Measurements from ENCODE around the gene ABLIM2.

The ABLIM2 gene

DNA sequence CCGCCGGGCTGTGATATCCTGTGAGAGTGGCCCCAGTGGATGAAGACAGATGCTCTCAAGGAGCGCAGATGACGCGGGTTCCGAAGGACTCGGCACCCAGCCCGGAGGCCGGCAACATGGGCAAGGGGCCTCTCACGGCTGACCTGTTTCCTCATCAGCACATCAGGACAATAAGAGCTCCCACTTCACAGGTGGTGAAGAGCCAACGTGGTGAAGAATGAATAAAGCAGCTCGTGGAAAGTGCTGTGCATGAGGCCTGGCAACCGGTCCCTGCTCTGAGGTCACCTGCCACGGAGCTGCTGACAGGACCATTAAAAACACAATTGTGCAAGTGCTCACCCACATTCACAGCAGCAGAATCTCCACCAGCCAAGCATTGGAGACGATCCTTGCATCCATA, 22.9 kb downstream of the ABLIM2 start:
- no peak for DNase-seq

DNA sequence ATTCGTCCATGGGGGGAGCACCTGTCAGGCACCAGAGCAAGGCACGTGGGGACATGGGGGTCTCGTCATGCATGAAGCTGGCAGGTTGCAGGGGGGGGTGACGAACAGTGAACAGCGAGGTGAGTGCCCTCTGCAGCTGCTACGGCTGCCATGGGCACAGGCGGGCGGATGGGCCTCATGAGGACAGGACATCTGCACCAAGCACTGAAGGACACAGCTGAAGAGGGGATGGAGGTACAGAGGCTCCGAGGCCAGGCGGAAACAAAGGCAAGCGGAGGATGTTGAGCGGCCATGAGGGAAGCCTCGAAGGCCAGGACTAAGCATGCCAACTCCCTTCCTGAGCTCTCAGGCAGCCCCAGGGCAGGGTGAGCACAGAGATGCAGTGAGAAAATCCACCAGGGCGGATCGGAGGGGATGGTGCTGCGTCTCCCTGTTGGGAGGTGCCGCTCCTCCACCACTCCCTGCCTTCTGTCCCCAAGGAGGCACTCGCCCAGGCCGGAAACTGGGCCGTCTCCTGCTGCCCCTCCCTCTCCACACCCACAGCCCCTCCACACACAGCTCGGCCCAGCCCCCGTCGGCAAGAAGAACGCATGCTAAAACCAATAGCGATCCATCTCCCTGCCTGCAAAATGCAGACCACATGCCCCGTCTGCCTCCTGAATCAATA, 24.6 kb downstream of the ABLIM2 start:
- no peak for DNase-seq

DNA sequence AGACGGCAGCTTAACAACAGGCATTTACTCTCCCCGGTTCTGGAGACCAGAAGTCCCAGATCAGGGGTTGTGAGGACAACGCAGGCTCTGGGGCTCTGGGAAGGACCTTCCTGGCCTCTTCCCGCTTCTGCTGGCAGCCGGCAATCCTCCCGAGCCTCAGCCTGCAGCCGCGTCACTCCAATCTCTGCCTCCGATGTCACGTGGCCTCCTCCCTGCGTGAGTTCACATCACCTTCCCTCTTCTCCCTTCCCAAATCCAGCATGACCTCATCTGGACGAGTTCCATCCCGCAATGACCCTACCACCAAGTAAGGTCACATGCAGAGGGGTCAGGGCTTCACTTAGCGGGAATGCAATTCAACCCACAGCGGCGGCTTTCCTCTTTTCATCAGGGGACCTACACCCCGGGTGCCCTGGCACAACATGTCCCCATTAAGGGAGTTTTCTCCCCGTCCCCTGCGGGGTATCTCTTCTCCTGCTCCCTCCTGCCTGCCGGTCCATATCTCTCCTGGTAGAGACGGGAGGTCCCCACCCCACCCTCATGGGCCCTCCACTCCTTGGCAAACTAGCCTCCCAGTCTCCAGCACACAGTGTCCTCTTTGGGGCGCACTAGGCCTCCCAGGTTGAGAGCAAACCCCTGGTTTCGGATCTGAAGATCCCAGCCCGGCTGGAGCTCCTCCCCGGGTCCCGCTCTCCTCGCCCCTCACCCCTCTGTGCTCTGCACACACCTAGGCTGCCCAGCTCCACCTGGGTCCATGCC, 25.5 kb downstream of the ABLIM2 start:
- no peak for DNase-seq

DNA sequence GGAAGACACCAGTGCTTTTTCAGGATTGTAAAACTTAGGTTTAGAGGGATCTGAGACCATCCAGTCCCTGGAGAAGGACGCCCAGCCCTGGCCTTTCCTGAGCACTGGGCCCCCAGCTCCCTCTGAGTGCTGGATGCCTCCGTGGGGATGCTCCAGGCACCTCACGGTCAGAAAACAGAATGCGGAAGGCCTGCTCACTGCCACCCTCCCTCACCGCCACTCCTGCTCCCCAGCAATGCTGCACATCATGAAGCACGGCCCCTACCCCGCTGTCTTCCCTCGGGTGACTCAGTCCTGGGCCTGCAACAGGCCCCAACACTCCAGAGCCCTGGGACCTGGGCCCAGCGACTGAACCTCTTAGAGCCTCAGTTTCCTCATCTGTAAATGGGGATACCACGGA, 26.2 kb downstream of the ABLIM2 start:
- DNase-seq, result no peak

DNA sequence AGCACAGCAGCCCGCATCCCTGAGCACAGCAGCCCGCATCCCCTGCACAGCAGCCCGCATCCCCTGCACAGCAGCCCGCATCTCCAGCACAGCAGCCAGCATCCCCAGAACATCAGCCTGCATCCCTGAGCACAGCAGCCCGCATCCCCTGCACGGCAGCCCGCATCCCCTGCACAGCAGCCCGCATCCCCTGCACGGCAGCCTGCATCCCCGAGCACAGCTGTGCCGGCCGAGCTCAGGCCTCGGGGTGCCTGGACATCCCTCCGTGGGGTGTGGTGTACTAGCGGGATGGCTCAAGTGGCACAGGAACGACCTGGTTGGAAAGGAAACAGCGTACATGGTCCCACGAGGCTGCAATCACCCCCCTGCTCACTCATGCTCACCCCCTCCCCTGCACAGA, 26.8 kb downstream of the ABLIM2 start:
- DNase-seq, result no peak

DNA sequence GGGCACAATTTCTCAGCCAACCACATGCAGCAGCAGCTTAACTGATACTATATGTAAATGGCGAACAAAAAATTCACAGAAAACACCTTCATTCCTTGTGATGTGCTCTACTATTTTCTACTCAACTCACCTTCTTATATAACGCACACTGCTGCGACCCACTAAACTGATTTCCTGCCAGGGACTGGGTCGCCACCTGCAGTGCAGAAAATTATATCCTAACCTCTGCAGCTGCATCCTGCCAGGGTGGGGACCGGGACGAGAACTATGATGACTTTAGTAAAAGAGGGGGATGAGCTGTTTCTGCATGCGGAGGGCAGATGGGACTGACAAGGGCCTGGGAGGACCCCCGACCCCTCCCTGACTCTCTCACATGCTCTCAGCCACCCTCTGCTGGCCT, 27.4 kb downstream of the ABLIM2 start:
- DNase-seq, result no peak

DNA sequence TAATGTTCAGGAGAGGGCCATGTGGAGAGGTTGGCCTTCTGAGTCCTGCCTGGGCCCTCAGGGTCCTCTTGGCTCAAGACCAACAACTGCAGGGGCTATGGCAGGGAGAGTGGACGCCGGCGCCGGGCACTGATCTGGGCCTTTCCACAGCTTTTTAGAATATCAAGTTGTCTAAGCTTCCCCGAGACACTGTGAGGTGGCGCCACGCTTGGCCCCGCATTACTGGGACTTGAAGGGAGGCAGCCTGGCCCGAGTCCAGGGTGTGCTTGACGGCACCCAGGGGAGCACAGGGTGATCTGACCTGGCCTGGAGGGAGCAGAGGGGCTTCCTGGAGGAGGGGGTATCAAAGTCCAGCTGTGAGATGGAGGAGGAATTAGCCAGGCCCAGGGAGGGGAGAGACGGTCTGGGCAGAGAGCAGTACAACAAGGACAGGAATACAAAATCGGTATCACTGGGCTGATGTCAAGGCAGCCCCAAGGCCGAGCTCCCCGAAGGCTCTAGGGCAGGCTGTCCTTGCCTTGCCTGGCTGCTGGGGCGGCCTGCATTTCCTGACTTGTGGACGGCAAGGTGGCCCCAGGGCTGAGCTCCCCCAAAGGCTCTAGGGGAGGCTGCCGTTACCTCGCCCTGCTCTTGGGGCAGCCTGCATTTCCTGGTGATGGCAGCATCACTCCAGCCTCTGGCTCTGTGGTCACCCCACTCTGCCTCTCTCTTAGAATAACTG, 28.1 kb downstream of the ABLIM2 start:
- DNase-seq, result no peak

DNA sequence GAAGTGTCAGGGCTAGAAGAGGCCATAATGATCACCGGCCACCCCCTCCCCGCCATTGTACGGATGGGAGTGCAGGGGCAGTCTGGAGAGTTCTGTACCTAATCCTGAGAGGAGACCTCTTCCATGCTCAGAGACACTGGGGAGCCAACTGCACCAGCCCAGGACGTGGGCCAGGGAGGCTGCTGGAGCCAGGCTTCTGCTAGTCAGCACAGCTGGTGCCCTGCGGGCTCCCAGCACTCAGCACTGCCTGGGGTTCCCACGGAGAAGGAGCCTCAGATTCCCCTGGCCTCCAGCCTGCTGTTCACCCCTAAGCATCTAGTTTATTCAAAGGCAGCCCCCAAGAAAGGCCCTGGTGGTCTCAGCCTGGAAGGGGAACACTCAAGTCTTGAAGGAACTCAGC, 28.8 kb downstream of the ABLIM2 start:
- no peak for DNase-seq

DNA sequence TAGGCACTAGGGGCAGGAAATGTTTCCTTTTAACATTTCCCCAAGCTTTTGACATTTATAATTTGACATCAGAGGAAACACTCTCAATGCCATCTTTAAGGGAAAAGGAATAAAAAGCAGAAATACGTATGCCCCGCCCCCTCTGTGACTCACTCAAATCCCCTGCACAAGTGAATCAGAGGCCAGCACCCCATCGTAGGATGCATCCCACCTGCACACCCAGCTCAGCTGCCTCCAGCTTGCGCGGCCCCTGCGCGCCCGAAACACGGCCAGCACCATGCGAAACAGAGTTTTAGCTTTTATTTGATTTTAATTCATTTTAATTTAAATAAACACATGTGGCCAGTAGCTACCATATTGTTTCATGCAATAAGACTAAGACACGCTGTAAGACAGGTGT, 29.5 kb downstream of the ABLIM2 start:
- DNase-seq, result no peak

DNA sequence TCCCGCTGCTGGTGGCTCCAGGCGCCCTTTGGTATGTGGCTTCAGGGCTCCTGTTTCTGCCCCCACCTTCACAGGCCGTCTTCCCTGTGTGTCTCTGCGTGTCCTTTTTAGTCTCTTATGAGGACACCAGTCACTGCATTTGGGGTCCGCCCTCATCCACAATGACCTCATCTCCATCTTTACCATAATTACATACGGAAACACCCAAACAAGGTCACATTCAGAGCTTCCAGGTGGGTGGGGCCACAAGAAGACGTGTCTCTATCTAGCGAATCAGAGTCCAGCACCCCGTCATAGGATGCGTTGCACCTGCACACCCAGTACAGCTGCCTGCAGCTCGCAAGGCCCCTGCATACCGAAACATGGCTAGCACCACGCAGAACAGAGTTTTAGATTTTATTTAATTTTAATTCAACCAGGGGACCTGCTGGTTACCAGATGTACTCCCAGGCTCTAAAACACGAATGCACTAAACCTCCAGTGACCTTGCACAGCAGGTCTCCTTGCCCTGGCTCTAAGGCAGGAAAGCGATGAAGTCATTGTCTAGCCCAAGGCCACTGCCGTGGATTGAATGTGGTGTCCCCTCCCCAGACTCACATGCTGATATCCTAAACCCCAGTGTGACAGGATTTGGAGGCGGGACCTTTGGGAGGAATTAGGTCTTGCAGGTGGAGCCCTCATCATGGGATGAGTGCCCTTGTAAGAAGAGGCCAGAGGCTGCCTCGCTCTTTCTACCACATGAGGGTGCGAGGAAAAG, 30.3 kb downstream of the ABLIM2 start:
- no peak for DNase-seq

DNA sequence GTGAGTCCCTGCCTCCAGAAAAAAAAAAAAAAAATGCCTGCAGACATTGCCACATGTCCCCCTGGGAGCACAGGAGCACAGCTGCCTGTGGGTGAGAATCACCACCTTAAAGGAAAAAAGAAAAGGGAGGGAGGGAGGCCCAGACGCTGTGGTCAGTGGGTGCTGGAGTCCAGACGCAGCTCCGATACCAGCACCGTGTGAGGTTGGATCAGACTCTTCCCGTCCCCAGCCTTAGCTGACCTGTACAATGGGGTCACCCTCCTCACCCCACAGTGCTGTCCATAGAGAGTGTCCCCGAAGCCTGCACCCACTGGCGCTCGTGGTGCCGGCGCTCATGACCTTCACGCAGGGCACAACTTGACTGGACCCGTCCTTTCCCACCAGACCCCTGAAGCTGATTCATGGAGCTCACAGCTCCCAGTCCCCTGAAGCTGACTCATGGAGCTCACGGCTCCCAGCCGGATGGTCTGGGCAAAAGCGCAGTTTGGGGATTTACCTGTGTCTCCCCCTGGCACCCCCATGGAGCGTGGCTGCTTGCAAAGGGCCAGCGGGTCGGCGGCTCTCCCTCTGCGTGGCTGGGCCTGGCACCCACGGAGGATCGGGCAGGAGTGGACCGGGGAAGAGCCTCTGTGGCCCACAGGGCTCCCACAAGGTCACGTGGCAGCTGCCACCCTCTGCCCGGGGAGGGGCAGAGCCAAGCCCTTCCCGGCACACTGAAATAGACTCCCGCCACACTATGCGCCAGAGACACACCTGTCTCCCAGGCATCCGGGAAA, 31.4 kb downstream of the ABLIM2 start:
- no peak for DNase-seq

DNA sequence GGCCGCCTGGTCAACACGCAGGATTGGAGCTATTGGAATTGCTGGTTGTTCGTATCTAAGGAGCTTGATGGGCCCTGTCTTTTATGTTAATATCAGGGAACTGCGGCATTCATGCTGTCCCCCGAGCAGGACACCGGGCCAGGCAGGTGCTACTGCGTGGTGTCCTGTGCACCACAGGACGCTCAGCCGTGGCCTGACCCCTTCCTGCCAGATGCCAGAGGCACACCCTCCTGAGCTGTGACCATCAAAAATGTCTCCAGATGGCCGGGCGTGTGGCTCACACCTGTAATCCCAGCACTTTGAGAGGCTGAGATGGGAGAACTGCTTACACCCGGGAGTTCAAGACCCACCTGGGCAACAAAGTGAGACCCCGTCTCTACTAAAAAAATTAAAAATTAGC, 32.1 kb downstream of the ABLIM2 start:
- DNase-seq, result no peak

DNA sequence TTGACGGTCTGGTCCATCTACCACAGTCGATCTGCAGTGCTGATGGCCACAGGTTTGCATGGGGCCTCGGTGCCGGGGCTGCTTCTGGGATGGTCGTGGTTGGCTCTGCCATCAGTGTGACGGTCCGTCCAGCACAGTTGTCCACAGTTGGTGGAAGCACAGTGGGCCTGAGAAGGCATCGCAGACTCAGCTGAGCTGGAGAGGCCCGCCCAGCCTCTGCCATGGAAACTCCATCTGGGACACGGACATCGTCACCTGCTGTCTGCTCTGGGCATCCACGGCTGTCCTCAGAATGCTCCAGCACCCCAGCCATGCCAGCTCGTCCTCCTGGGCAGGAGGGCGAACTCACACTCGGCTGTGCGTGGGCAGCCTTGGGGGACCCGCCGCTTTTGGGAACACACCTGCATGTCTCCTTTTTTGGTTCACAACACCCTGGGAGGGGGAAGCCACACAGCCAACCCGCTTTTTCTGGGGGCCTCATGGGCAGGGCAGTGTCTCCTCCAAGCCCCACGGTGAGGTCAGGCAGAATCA, 33.0 kb downstream of the ABLIM2 start:
- no peak for DNase-seq

DNA sequence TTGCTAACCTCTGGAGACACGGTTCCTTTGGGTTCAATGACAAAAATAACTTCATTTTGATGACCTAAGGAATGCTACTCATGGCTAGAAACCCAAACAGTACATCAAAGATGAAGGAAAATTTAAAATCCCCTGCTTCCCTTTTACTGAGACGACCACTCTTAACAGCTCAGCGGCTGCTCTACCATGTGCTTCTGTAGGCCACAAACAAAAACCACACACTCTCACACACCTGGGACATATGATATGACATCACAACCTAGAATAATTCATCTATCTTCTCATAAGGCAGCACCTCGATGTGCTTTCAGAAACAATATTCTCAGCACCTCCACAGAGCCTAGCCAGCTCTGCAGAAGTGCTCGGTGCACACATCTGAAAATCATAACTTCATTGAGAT, 34.7 kb downstream of the ABLIM2 start:
- DNase-seq, result no peak

DNA sequence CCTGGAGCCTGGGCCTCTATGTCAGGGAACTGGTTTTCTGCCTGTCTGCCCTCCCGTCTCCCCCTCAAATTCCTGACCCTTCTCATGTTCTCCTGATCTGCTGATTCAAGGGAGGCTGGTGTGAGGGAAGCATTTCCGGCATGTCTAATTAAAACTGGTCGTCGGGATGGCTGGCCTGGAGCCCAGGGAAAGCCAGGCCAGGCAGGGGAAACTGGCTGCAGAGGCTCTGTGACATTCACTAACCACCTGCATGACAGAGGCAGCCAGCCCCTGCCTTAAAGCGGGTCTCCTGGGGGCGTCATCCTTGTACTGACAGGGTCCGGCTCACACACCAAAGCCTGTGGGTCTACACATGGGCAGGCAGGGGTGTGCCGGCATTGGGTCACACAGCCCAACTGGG, 35.2 kb downstream of the ABLIM2 start:
- DNase-seq, result no peak

DNA sequence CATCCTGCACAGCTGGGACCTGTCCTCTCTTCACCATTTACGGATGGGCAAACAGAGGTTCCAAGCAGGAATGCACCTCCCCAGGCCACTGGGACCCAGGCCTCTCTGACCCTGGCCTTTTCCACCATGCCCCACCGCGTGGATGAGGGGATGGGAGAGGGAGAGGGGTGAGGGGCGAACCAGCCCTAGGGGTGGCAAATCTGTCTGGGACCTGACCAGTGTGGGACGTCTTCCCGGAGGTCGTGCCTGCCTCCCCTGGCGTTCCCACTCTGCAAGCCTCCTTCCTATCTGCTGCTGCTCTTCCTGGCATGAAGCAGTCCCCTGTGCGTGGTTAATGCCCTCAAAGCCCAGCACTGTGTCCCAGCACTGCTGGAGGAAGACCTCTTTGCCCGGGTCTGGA, 35.9 kb downstream of the ABLIM2 start:
- DNase-seq, result no peak

DNA sequence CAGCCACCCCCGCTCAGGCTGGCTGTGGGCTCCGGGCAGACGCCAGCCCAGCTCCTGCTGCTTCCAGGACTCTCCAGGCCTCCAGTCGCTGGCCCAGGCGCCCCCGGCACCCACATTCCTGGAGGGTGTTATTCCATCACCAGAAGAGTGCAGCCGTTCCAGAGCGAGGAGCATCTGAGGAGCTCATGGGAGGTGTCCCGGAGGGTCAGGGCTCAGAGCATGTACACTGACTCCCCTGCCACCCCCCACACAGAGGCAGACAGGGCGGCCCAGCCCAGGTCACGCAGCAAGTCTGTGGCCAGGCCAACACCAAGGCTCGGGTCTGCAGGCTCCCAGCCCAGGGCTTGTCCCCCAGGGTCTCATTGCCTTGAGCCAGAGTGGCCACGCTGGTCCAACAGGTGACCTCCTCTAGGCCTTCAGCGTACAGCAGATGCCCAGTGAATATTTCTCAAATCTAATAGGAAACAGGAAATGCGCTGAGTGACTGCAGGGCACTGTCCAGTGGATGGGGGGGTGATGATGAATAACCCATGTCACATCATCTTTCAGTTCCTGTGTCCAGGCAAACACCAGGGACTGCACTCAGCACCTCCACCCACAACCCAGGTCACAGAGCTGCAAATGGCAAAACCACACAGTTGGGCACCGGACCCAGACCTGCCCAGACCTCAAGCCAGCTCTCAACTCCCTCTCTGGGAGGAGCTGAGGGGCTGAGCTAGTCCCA, 37.2 kb downstream of the ABLIM2 start:
- no peak for DNase-seq

DNA sequence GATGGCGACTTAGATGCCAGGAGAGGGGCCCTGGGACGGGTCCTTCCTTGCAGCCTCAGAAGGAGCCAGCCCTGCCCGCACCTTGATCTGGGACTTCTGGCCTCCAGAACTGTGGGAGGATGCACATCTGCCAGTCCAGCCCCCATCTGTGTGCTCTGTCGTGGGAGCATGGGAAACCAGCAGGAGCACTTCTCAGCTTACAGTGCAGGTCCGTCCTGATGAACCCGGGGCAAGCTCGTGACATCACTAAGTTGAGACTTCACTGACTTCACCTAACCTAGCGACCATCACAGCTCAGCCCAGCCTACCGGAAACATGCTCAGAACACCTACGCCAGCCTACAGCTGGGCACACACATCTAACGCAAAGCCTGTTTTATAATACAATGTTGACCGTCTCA, 38.1 kb downstream of the ABLIM2 start:
- no peak for DNase-seq

DNA sequence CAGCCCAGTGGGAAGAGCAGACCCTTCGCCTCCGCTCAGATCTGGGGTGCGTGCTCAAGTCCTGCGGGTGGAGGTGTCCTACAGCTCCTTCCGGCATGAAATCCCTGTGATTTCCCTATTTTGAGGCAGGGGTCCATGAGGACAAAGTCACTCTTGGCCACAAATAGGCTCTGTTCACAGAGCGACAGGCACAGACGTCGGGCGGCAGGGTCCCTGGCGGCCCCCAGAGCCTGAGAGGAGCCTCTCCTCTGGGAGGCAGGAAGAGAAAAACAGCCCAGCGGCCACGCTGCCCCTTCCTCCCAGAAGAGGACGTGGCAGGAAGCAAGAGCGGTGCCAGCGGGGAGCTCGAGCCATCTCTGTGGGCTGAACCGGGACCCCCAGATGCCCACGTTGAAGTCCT, 38.7 kb downstream of the ABLIM2 start:
- DNase-seq, result no peak

DNA sequence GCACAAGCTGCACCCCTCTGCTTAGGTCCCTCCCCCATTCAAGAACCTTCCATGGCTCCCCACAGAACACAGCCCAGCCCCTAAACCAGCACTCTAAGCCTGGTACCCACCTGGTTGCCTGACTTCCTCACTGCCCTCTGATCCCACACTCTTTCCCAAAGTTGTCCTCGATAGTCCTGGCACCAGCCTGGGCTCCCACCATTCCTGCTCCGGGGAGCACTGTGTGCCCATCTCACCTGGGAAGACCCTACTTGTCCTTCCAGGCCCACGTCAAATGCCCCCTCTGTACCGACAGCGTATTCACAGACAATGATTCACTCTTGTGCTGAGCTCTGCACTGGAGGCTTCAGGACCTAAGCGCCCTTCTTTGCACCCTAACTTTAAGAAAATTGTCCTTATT, 40.1 kb downstream of the ABLIM2 start:
- DNase-seq, result no peak

DNA sequence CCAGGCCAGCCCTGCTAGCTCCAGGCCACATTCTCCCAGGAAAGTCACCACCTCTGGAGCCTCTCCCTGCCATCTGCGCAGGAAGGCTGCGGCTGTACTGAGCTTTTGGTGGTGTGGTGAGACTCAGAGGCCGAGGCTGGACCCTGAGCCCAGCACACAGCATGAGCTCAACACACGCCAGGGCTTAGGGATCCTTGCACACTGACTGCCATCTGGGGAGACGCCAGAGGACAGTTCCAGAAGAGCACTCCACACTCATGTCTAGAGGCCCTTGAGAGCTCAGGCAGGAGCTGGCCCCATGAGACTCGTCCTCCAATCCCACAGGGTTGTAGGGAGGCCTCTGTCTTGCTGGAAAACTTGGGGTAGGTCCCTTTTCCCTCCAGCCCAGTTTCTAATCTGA, 40.6 kb downstream of the ABLIM2 start:
- DNase-seq, result no peak

DNA sequence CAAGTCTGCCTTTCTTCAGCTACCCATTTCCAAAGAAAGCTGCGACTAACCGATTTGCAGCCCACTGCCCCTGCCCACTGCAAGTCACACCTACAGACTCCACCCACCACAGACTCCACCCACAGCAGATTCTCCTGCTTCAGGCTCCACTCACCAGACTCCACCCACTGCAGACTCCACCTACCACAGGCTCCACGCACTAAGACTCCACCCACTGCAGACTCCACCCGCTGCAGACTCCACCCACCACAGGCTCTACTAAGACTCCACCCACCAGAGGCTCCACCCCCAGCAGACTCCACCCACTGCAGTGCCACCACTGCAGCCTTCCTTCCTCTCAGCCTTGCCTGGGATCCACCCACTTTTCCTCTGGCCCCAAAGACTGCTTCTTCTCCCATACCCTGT, 41.3 kb downstream of the ABLIM2 start:
- DNase-seq, result no peak
